HG03354 (cell line): ENCODE data around the gene TWF1.
"Not testable (repeated sequence)": the region's sequence is repeated elsewhere in the genome, so short reads cannot be mapped to it uniquely, and the experiment has no call there.

Experiments used
- ATAC-seq: cut with Tn5 transposase; IDR thresholded peaks from one replicate; pipeline ENCODE4 v1.9.1; 2021; ENCODE audit warnings: mild to moderate bottlenecking; ENCODE audit not compliant: unreplicated experiment, poor library complexity, severe bottlenecking

Gene TWF1

DNA sequence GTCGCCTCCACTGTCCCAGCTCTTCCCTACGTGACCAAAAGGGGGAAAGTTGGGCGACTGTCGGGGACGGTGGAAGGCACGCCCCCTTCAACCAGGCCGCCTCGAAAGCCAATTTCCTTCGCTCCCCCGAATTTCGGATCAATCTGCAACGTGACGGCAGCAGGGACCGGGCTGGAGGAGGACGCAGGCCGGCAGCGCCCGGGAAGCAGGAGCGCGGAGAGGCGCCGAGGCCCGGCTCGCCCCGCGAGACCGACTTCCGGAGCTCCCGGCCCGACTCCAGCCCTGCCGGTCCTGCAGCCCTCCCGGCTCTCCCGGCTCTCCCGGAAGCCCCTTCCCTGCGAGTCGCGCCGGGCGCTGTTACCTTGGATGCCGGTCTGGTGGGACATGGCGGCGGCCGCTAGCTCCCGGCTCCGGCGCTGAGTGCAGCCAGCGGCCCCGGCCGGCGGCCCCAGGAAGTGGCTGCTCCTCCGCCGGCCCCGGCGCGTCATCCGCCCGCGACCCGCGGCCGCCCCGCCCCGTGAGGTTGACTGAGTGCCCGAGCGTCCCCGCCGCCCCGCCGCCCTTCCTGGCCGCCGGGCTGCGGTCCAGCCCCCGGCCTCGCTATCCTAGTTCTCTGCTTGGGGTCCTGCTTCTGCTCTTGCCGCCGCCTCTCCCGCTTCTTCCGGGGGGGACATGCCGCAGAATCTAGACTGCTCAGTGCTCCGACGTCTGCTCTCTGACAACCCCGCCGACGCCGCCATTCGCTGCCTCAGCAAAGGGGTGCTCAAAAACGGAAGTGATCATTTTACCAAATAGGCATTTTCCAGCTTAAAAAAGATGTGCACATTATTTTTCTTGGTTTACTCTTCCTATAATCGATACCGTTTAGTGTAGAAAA is at the start of gene TWF1:
Gene TWF1 (minus strand): TSS at position 458 of the 877 bp plus-strand sequence. CDS start 72 bp downstream, at position 386.
- peak; percentile 96 for ATAC-seq

DNA sequence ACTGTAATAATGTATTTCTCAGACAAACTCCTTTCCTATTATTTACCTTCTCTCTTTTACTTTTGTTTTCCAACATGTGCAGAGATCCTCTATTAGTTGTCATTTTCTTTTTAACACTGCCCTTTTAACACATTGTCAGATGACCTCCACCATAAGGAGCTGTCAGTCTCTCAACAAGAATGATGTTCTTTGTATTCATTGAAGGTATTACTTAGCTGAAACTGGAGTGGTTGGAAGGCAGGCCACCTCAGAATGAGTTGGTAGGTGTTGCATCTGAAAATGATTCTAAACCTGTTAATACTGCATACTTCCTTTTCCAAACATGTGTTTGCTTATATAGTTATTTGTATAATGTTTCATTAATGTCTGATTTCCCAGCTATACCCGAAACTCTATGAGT is 46.6 kb upstream of the TWF1 start:
- peak; percentile 49 for ATAC-seq

DNA sequence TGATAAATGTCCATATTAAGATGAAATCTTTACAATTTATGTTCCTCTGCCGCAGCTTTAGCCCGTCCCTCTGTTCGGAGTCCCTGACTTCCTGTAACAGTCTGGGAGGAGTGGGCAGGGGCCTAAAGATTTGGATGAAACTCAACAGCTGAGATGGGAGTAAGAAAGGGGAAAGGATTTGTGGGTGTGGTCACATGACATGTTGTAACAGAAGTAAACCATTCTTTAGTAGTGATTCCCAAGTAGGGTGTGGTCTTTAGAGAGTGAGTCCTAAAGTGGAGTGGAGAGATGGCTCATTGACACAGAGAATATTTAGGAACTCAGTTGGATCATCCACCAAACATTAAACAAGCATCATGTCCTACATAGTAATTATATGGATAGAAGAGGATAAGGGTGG is 42.7 kb upstream of the TWF1 start:
- ATAC-seq, result no peak

DNA sequence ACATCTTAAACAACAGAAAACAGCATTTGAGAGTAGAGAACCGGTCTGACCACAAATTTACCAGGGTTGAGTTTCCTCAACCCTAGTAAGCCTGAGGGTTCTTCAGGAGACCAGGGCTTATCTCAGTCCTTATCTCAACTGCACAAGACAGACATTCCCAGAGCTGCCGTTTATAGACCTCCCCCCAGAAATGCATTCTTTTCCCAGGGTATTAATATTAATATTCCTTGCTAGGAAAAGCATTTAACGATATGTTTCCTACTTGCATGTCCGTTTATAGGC is 42.0 kb upstream of the TWF1 start:
- ATAC-seq, result no peak

DNA sequence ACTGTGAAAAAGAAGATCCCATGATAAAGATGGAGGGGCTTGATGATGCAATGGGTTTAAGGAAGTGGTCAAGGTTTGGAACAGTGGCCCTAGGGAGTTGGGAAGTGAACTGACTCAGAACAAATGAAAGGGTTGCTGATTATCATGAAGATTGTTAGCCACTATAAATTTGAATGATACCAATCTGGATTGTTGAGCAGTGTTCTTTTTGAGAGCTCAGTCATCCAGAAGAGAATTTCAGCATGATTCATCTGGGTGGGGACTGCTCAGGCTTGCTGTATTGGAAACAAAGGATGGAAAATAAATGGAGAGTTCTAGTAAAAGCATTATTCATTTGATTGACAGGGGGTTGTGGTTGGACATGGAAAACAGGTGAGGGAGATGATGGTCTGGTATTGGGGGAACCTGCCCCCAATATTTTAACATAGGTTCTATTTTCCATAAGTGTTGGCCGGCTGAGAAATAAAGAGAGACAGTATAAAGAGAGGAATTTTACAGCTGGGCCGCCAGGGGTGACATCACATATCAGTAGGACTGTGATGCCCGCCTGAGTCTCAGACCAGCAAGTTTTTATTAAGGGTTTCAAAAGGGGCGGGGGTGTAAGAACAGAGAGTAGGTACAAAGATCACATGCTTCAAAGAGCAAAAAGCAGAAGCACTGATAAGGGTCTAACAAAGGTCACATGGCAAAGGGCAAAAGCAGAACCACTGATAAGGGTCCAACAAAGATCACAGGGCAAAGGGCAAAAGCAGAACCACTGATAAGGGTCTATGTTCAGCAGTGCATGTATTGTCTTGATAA is 41.5 kb upstream of the TWF1 start:
- not testable (repeated sequence) for ATAC-seq

DNA sequence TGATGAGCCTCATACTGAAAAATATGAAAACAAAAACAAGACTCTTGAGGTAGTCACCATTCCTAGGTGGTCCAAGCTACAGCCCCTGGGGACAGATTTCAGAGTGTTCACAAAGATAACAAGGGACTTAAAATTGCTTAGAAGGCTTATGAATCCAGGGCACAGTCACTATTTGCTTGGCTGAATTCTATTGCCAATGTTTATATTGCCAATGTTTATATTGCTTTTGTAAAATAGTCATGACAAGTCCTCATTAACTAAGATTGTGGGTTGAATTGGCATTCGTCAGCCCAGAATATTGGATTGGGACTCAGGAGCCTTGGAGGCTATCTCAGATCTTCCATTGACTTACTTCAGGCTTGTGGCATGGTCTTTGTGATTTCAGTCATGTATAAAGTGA is 36.1 kb upstream of the TWF1 start:
- ATAC-seq, result no peak

DNA sequence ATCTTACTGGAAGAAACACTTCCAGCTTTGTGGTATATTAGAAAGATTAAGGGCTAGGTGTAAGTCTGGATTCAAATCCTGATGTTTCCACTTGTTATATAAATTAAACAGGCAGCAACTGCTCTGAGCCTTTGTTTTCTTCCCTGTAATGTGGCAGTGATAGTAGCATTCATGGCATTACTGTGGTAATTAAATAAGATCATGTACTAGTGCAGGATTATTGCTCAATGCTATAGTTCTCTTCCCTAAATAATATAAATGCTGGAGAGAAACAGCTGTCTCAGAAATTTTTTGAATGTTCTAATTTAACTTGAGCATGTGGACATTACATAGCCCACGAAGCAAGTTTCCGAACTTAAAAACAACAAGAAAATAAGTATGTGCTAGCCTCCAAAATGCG is 35.1 kb upstream of the TWF1 start:
- no peak for ATAC-seq

DNA sequence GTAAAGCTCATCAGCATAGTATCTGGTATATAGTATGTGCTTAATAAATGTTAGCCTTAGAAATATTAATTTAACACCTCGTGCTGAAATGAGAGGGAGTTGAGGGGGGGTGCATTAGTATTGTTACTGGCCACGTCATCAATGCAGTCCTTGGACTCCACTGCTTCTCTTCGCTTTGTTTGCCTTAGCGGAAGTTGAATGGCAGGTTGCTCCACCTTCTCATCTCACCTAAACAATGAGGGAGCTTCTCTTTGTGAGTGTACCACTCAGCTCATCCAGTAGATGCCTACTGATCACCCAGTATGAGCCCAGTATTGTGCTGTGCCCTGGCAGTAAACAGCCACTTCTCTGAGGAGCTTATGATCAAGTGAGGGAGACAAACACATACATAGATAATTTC is 34.2 kb upstream of the TWF1 start:
- no peak for ATAC-seq

DNA sequence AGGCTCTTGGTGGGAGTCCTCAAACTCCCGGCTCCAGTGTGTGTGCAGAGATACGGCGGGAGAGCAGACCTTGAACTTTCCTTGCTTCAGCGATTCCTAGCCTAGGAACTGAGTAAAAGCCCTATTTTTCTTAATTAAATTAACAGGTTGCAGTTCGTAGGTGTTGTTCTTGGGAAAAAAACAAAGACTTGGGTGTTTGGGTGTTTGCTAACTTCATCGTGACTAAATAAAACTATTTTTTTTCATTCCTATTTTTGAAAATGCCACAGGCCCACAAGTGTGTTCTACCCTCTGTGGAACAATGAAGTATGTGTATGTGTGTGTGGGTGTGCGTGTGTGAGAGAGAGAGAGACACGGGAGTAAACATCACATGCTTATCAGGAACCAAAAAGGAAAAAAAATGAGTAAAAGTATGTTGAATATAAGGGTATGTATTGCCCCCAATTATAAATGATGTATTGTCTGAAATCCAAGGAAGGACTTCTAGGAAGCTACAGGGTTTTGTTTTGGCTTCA is 30.4 kb upstream of the TWF1 start:
- ATAC-seq, result peak; percentile 47

DNA sequence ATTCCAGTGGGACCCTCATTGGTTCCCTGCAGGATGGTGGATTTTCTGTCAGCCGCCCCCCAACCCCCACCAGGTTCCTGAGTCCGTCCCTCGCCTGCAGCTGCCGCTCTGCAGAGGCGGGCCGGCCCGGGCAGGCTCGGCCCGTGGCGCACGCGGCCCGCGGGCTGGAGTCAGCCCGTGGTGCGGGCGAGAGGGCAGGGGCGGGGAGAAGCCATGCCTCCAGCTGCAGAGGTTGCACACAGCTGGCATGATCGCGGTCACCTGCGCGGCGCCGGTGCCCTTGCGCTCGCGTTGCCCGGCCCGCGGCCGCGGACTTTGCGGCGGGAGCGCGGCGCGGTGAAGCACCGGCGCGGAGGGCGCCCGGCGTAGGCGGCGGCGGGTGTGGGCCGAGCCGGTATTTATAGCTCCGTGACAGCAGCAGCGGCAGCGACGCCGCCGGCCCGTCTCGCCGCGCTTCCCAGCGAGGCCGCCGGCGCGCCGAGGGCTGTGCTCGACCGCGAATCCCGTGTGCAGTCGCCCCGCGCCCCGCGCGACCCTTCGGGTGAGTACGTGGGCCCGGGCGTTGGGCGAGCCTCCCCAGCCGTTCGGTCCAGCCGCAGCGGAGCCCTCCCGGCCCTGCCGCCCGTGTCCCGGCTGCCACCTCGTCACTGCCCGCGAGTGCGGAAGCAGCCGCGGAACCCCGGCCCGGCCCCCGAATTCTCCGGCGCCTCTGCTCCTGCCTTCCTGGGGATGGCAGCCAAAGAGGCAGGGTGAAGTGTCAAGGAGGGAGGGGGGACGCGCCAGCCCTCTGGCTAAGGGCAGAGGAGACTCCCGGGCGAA is 29.7 kb upstream of the TWF1 start, which contains the start of gene TMEM117:
Gene TMEM117 (plus strand): TSS at position 426 of the 819 bp plus-strand sequence.
- peak; percentile 82 for ATAC-seq

DNA sequence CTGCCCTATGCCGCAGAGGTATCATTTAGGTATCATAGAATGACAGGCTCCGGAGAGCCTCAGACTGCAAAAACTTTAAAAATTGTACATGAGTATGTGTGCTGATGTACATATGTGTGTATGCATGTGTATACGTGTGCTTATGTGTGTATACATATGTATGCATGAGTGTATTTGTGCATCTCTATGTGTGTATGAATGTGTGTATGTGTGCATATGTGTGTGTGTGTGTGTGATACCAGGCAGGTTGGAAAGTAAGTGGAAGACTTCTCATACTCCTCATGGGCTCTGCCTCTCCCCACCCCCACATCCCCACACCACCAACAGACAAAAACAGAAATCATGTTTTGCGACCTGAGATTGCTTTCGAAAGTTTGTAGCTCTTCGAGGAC is 29.1 kb upstream of the TWF1 start:
- peak; percentile 7 for ATAC-seq

DNA sequence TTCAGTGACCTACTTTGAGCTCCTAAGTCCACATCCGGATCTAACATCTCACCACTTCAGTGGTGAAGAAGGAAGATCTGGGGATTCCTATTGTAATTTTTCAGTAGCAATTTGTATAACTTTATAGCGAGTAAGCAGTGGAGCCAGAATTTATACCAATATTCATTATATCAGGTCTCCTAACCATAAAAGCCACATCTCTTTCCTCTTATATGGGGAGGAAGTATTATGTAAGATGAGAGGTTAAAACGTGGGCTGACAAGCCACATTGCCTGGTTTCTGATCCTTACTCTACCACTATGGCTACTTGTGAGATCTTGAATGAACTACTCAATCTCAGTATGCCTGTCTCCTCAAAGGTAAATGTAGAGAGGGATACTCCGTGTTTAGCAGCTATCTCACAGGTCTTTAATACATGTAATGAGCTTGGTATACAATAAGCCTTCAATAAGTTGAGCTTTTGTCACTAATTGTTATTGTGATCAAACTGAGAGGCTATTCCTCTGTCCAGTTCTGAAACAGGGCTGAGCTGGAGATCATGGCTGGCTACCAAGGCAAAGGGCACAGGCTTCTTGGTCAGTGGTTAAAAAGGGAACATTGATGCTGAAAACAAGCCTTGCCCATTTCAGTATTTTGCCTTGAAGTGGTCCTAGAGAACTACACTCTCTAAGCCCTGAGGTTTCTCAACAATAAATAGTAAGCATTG is 26.5 kb upstream of the TWF1 start:
- no peak for ATAC-seq

DNA sequence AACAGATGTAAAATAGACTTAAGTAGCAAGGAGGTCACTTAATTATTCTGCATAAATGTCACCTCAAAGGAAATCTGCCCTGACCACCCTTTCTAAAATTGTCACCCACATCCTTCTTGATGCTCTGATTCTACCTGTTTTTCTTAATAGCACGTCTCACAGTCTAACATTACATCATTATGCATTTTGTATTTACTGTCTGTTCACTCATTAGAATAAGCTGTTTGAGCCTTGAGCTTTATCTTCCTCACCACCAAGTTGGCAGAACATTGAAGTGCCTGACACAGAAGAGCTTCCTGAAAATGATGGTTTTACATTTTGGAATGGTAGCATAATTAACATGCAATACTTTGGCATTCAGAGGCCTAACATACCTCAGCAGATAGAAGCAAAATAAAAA is 21.0 kb upstream of the TWF1 start:
- ATAC-seq, result no peak

DNA sequence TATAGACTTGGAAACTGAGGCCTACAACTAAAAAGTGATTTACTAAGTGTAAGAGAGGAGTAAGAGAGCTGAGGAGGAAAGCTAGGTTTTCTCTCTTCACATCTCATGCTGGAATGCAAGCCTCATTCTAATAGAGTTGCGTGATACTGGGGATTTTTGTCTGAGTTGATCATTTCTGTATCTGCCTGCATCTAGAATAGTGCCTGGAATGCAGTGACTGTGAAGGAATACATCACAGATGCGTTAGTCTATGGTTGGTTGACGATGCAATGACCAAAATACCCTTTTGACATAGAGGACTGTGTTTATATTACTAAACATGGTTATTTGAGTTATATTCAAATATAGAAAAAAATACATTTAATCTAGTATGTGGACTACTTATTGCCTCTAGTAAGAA is 20.6 kb upstream of the TWF1 start:
- ATAC-seq, result no peak

DNA sequence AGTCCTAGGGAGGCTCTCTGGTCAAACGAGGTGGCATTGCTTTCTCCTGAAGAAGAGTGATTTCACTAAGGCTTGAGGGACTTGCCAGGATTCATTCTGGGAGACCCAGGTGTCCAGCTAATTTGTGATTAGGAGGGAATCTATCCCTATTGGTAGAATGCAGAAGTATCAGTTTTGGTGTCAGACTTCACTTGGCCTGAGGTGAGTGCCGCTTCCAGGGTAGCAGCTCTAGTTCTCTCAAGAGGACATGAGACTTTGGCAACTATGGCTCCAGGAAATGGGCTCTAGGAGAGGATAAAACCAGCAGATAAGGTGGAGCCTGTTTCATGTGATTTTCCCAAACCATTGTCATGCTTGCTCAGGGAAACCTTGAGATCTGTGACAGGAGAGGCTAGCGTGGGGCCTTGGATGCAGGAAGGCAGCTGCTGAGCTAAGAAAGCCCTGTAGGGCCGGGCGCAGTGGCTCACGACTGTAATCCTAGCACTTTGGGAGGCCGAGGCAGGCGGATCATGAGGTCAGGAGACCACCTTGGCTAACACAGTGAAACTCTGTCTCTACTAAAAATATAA is 18.2 kb upstream of the TWF1 start:
- no peak for ATAC-seq

DNA sequence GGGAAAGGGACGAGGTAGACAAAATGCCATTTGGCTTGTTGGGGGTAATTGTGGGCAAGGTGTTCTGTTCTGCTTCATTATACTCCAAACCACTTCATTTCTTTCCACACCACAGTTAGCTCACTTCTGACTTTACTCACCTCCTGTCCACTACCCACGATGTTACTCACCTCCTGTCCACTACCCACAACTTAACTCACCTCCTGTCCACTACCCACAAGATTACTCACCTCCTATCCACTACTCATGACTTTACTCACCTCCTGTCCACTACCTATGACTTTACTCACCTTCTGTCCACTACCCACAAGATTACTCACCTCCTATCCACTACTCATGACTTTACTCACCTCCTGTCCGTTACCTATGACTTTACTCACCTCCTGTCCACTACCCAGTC is 10.1 kb upstream of the TWF1 start:
- ATAC-seq, result no peak

DNA sequence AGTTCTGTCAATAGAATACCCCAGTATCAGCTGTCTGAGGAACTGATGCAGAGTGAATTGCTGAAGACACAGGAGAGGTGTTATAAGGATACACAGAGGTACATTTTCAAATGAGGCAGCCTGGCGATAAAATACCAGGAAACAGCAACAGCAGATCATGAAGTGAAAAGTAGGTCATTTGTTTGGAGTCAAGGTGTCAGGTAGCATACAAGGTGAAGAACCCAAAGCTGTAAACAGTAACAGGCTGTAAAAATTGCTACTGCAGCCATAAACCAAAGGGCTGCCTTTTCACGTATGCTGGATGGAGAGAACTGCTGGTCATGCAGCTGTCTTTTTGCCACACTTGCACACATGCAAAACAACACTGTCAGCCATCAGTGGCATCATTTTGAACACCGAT is 9.3 kb upstream of the TWF1 start:
- ATAC-seq, result no peak

DNA sequence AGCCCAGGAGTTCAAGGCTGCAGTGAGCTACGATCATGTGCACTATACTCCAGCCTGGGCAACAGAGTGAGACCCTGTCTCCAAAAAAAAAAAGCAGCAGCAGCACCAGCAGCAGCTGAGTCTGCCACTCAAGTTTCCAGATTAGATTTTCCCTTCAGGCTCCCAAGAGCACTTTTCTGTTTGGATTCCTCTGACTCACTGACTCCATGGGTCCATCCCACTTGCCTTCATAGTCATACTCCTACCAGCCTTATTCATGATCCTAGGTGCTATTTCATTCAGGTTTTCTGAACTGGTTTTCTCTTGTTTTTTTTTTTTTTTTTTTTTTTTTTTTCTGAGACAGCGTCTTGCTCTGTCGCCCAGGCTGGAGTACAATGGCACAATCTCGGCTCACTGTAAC is 6.8 kb upstream of the TWF1 start:
- no peak for ATAC-seq

DNA sequence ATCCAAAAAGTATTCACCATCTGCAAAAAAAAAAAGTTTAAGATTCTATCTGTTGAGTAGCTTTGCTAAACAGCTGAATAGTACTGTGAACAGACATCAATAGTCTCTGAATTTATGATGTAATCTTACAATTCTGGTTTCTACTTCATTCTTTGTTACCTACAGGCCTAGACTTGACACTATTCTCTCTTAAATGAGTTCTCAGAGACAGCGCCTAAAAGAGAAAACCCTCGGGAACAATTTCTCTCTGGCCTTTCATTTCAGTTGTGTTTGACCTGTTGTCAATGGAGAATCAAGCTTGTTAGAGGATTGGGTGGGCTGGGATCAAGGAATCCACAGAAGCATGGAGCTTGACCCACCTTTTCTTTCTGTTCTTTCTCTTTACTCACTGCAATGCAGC is 5.9 kb upstream of the TWF1 start:
- ATAC-seq, result no peak
